NCI-H1092 treated with DMSO at 0.1 percent for 48 hours (cell line): ENCODE results near the gene CAPZB.
"Not testable (repeated sequence)": the region's sequence is repeated elsewhere in the genome, so short reads cannot be mapped to it uniquely, and the experiment has no call there.

Experiments used
- DNase-seq: peaks from one replicate; lab custom pipeline; 2025; lab: John Stamatoyannopoulos, UW

Gene CAPZB

DNA sequence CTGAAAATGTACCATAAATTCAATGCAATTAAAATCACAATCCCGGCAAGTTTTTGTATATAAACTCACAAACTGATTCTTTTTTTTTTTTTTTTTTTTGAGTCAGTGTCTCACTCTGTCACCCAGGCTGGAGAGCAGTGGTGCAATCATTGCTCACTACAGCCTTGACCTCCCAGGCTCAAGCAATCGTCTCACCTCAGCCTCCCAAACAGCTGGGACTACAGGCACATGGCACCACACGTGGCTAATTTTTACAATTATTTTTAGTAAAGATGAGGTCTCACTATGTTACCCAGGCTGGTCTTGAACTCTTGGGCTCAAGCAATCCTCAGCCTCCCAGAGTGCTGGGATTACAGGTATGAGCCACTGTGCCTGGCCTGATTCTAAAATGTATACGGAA is 12.1 kb upstream of the CAPZB start:
- not testable (repeated sequence) for DNase-seq

DNA sequence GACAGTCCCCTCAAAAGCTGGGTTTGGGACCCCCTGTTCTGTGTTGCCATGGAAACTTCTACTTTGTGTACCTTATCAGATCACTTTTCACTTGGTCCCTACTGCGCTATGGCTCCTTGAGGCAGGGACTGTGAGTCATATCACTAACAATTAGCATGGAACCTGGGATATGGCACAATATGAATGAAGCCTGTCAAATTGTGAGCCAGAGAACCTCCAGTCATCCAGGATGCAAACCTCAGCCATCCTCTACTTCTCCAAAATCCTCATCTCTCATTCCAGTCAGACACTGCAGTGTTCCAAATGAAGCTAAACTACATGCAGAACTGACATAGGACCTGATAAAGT is 11.2 kb upstream of the CAPZB start:
- no peak for DNase-seq

DNA sequence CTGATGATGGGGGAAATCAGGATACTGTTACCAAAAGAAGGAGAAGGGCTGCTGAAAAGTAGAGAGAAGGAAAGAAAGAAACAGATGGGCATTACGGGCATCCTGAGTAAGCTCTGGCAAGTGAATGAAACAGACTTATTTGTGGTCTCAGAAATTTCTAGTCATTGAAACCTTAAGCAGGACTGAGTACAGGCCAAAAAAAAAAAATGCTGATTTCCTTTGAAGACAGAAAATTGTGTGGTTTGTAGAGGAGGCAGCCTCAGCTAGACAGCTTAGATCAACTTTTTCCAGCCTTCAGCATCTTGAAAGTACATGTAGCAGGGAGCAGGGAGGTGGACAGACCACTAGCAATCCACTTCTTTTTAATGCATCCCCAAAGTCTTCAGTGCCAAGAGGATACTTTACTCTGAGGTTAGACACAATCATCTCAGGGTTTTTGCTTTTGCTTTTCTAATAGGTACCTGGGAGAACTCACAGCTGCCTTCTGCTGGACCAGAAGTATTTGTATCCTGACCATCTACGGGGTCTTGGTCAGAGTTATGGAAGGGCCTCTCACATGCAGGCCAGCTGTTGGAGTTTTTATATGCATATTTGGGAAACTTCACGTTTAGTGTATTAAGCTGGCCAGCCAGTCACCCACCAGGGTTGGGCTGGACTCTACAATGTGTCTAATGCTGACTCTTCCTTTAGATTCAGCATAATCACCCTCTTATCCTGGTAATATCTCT is 10.6 kb upstream of the CAPZB start:
- DNase-seq = no peak

DNA sequence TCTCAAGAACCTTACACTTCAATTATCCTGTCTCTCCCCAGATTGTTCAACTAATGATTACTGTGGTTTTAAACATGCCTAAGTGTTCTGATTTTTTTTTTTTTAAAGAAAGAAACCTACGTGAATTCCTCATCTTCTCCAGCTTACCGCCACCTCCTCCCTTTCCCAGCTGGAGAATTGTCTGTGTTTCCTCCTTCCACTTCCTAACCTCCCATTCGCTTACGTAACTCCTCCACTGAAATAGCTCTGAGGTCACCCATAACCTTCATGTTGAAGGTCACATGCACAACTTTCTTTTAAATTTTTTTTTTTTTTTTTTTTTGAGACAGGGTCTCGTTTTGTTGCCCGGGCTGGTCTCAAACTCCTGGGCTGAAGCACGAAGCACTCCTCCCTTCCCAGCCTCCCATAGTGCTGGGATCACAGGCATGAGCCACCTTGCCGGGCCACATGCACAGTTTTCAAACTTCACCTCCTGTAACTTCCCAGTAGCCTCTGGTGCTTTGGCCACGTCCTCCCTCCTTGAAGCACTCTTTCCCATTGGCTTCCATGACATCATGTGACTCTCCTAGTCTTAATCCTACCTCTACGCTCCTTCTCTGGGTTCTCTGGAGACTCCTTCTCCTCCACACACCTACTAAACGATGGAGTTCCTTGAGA is 9.8 kb upstream of the CAPZB start:
- DNase-seq = no peak

DNA sequence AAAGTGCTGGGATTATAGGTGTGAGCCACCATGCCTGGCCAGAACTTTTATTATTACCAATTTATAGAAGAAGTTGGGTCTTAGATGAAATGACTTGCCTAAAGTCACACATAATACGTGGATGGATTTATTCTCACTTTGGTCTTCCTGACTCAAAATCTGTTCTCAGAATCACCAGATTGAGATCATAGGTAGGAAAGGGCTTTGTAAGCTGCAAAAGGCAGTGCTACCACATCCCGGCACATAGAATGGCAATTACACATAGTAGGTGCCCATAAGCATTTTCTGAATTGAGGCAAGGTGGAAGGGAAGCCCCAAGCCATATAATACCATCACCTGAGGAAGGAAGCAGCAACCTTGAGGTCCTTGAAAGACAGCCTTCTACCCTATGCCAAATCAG is 8.2 kb upstream of the CAPZB start:
- DNase-seq = no peak

DNA sequence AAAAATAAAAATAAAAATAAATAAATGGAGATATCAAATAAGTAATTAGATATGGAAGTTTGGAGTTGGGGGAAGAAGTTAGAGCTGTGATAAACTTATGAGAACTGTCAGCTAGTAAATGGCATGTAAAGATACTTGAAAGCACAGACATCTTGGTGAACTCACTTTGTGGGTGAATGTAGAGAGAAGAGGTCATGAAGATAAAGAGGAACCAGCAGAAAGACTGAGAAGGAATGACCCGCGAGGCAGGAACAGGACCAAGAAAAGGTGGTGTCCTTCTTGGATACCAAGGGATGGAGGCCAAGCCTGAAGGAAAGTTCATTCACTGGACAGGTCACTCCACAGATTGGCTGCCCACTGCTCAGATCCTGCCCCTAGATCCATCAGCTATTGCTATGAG is 4.7 kb upstream of the CAPZB start:
- no peak for DNase-seq

DNA sequence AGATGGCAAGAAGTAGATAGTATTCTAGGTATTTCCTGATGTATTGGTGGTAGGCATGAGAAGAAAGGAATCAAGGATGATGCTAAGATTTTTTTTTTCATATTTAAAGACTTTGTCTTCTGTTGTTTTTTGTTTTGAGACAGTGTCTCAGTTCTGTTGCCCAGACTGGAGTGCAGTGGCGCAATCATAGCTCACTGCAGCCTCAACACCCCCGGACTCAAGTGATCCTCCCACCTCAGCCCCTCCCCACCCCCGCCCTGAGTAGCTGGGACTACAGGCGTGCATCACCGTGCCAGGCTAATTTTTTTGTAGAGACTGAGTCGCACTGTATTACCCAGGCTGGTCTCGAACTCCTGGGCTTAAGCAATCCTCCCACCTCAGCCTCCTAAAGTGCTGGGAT is 2.8 kb upstream of the CAPZB start:
- DNase-seq = no peak

DNA sequence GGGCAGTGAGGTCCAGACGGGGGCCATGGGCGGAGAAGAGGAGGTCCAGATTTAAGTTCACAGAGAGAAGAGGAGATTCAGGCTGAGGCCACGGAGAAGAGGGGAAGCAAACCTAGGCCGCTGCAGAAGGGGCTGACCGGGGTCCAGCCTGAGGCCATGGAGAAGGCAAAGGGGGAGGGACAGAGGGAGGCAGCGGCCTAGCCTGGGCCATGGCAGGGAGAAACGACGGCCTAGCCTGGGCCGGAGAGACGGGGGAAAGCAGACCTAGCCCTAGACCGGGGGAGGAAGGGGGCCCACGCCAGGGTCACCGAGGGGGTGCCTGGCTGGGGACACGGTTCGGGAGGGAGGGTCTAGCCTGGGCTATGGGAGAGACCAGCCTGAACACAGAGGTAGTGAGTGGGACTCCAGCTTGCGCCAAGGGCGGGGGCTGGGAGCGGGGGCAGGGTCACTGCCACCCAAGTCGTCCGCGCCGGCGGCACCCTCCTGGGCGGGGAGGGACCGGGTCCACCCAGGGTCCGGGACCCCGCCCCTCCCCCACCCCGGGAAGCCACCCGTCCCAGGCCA is 459 bp downstream of the CAPZB start:
- no peak for DNase-seq

DNA sequence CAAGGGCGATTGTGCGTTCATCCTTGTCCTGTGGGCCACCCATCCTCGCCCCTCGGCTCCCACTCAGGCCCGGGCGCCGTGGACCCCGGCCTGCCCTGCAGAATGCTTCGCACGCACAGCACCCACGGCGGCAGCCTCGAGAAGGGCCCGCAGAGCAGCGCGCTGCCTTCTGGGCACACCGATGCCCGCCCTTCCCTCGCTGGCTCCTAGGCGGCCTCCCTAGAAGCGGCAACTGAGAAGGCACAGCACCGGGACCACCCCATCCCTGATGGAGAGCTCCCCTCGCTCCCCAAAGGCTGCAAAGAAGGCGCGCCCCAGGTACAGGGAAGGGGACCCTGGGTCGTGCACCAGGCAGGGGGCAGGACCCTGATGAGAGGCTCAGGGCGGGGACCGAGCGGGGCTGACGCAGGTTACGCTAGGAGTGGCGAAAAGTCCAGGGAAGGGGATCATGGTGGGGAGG is 971 bp downstream of the CAPZB start:
- no peak for DNase-seq

DNA sequence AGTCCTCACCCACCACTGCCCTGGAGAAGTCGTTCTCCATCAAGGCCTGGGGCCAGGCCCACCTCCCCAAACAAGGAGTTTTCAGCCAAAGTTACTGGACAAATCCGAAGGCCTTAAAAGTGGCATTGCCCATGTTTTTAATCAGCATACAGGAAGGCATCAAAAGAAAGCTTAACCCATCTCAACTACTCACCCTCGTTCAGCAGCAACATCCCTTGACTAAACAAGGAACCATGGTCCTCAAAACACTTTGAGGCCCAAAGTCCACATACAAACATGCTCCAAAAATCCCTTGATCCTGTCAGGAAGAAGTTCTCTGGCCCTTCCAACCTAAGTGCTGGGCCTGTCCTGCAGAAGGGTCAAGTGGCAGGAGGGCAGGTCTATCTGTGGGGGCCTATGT is 1.6 kb downstream of the CAPZB start:
- no peak for DNase-seq

DNA sequence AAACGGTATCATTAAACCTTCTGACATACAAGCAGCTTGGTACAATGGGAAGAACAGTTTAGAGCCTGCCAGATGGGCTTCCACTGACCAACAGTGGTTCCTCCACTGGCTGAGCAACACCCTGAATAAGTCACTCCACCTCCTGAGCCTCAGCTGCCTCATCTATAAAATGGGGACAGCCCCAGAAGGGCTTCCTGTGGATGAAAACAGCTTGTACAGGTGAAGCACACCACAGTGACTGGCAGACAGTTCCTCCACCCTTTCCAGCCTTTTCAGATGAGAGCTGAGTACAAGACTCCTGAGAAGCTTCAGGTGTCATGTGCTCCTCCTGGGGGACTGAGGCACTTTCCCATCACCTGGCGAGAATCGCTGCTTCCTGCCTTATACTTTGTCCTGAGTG is 2.1 kb downstream of the CAPZB start:
- no peak for DNase-seq

DNA sequence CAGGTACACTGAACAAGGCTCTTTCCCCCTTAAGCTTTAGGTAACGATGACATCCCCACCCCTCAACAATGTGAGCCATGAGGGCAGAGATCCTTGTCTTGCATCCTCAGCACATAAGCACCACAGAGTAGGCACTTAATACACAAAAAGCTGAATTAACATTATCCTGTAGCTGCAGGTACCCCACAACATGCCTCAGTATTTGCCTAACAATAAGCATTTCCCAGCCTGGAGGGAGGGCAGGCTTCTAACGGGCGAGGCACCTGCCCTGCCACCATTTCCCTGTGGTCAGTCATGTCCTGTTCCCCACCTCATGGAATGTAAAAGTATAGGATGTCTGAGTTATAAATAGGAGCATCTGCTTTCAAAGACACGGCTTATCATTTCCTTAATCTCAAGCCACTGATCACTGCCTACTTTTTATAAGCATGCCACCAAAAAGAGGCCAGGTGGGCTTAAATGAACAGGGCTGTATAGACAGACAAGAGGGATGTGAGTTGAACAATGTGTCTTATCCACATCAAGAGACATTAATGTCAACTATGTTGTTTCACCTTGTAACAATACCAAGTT is 3.4 kb downstream of the CAPZB start:
- DNase-seq = no peak

DNA sequence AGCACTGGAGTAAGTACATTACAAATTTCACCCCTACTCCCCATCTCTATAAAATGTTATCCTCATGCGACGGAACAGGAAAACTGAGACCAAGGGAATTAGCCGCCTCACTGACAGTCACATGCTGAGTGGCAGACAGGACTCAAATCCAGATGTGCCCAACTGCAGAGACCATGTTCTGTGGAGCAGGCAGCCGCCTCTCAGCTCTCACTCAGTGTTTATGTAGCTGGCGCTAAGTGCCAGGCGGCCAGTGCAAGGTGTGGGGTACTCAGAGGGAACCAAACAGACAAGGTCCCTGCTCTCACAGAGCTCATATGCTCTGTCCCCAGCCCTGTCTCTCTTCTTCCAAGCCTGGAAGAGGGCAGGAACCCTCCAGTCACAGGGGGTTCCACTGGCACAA is 5.1 kb downstream of the CAPZB start:
- no peak for DNase-seq

DNA sequence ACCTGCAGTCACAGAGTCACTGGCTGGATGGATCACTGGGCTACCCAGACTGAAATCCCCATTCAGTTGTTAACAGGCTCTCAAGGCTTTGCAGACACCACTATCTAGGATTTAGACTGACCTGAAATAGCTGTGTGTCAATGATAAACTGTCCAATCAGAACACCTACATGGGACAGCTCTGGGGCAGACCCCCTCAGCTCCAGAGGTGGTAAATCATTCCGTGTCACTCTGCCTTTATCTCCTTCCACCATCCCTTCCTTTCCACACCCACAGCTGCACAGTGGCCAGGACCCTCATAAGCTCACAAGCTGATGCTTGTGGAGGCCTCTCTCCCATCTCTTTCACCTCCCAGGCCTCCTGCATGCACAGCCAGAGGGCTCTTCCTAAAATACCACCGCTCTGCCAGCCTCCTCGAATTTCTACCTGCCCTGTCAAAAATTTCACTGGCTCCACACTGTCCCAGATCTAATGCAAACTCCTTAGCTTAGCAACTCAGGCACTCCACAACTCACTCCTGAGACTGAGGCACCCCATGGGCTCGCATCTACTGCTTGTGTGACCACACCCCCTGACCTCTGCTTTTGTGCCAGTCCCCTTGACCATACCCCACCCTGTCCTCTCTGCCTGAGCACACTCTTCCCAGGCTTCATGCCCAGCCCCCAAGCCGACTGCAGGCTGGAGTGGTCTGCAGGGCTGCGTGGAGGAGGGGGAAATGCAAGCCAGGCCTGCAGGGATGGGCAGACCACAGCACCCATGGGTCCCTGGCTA is 5.8 kb downstream of the CAPZB start:
- no peak for DNase-seq

DNA sequence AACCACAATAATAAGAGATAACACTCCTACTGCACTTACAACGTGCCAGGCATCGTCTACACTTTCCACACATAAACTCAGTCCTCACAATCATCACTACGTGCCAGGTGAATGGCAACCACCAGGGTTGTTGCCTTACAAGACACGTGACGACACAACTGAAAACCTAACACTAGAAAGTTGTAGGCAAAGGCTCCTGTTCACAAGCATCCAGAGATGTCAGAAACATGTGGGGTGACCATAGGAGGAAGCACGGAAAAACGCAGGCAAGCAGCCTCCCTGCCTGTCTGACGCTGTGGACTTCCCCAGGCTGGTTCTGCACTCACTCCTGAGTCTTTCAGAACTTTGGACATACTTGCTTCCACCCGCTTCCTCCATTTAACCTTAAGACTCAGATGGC is 7.0 kb downstream of the CAPZB start:
- no peak for DNase-seq

DNA sequence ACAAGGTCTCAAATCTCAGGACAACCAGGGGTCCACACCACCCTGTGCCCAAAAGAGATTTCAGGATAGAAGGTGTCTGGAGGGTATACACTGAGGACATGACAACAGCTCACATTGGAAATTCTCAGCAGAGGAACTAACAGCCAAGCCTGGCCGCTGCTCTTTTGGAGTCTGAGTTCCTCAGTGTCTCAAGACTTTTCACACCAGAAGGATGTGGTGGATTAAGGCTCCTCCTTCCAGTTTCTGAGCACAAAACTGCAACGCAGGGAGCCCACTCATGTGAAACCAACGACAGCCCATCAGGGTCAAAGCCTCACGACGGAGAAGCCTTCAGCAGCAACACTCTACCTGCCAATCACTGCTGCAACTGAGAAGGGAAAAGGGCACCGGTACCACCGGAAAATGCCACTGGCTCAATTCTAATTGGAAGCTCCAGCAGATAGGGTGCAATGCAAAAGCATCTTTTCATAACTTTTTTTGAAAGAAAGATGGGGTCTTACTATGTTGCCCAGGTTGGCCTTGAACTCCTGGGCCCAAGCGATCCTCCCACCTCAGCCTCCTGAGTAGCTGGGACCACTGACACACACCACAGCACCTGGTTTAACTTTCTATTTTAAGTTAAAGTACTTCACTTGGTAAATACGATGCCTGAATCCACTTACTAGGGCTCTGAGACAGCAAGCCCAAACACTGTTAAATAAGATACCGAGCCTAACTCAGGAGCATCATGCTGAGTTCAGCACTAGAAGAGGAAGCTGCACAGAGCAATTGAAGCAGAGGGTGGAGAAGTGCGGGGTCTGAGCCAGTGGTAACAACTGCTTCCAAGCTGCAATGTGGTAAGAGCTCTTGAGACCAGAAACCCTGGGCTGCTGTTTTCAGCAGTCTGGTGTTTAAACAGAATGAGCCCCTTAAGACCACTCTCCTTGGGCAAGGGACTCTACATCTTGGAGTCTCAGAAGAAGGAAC is 7.8 kb downstream of the CAPZB start:
- no peak for DNase-seq

DNA sequence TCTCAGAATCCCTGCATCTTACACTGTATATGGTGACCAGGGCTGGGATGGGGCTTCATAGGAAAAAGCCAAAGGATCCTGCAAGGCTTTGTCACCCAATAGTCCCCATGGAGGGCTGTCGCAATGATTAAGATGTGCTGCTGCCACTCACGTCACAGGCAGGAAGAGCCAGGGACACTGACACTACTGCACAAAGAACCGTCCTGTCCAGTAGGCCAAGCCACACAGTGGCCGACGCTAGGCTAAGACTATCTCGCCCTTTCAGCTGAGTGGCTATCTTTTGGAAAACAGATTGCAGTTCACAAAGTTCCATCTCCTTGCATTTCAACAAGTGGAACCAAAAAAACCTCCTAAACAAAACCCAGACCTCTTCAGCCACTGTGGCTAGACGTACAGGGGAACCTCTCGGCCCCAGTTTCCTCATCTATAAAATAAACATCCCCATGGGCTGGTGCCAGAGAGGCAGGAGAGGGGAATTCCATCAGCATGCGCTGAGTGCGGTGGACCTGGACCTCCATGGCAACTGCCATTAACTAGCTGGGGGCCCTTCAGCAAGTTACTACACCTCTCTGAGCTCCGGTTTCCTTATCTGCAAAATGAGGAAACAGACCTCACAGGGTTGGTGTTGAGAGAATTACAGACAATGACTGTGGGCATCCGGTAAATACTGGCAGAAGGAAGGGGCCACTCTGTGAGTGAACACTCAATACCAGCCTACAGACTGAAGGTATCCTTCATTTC is 8.7 kb downstream of the CAPZB start:
- no peak for DNase-seq

DNA sequence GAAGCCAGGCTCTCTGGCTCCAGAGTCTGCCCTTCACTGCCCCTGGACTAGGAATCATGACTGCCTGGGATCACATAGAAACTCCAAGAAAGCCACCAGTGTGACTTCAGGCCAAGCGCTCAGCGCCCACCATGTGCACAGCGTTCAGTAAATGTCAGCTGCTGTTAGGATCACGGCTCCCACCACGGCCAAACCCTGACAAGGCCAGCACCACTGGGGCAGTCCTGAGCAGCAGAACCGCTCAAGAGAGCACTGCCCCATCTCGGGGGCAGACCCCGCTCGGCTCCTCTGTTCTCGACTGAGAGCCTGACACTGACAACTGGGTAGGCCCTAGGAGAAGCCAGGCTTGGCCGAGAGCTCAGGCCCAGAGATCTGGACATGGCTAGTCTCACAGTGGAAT is 10.0 kb downstream of the CAPZB start:
- DNase-seq = no peak

DNA sequence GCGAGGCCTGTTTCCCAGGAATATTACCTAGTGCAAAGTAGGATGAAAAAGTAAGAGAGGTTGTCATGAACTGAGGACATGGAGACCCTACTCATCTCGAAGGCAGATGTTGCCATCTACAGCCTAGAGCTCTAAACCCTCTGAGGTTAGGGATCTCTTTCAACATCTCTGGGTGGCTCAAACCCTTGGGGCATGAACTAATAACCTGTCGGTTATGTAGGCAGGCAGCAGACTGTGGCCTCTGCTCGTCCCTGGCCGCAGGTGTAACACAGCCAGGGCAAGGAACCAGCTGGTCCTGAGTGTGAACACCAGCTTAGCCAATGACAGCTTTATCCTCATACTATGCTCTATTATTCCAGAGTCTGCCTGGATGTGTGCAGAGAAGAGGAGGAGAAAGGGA is 13.2 kb downstream of the CAPZB start:
- no peak for DNase-seq

DNA sequence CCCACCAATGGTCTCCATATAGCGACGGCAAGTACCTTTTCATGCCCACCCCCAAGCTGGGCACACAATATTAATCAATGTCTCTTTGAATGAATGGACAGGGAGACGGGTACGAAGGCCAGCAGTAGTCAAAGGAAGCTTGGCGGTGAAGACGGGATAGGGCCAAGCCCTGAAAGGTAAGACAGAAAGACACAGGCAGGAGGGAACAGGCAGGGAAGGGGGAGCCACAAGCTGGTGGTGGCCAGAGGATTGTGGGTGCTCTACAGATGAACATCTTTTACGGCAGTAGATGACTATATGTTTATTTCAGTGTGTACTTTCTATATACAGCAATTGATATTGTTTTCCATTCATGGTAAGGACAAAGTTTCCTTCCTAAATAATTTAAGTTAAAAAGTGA is 16.3 kb downstream of the CAPZB start:
- DNase-seq = no peak
